MCF 10A (cell line): ENCODE results near the gene CIRBP. TPM values are rescaled to one million over a fixed set of nuclear protein-coding genes. Genes with fewer than 3 reads are reported as not detected.

Experiments used
- BruUV-seq: library from RNA; stranded (reverse); fragments of 400-500 nt; replicated peaks from 2 replicates; lab custom pipeline; 2021; lab: Mats Ljungman, UMichigan
- CTCF ChIA-PET: fragments of 300-600 bp; sonication (Branson Sonifier 250); formaldehyde crosslinking; extraction: SDS; loops from one replicate; lab custom pipeline; 2021; ENCODE audit warnings: antibody characterized with exemption, inconsistent platforms; lab: Yijun Ruan, JAX
- POLR2A ChIA-PET: fragments of 300-600, 350-650 bp; sonication (Branson Sonifier 250); formaldehyde crosslinking; extraction: SDS; loops from one replicate; lab custom pipeline; 2020; ENCODE audit warnings: antibody characterized with exemption, inconsistent platforms; lab: Yijun Ruan, JAX
- DNase-seq: peaks from one replicate; pipeline ENCODE4 v3.0.0-alpha.2; 2018; ENCODE audit not compliant: unreplicated experiment
- H3K27ac Mint-ChIP-seq: one replicate; pipeline ENCODE4 v1.8.0; 2022; ENCODE audit warnings: mild to moderate bottlenecking, low read depth, mixed read lengths; ENCODE audit not compliant: unreplicated experiment
- H3K27me3 Mint-ChIP-seq: one replicate; pipeline ENCODE4 v1.8.0; 2022; ENCODE audit warnings: mixed read lengths; ENCODE audit not compliant: insufficient read depth, unreplicated experiment
- H3K36me3 Mint-ChIP-seq: one replicate; pipeline ENCODE4 v1.8.0; 2022; ENCODE audit warnings: mild to moderate bottlenecking, moderate library complexity, mixed read lengths; ENCODE audit not compliant: insufficient read depth, unreplicated experiment
- H3K4me1 Mint-ChIP-seq: one replicate; pipeline ENCODE4 v1.8.0; 2022; ENCODE audit warnings: mixed read lengths; ENCODE audit not compliant: insufficient read depth, unreplicated experiment
- H3K4me3 Mint-ChIP-seq: one replicate; pipeline ENCODE4 v1.8.0; 2022; ENCODE audit warnings: mild to moderate bottlenecking, moderate library complexity, mixed read lengths; ENCODE audit not compliant: unreplicated experiment
- H3K9me3 Mint-ChIP-seq: one replicate; pipeline ENCODE4 v1.8.0; 2022; ENCODE audit warnings: mixed read lengths; ENCODE audit not compliant: unreplicated experiment
- CTCF ChIP-seq: fragments of 200-600 bp; IDR thresholded peaks from one replicate; pipeline ENCODE4 v1.8.0; 2022; ENCODE audit warnings: antibody characterized with exemption, mild to moderate bottlenecking; ENCODE audit not compliant: unreplicated experiment
- intact Hi-C: fragments of 100-400 bp; cut with micrococcal nuclease; formaldehyde crosslinking; loops from 2 replicates; pipeline ENCODE4 v1.14.1; 2022
- total RNA-seq: library from RNA; stranded (reverse); gene quantifications from 2 replicates; pipeline ENCODE4 v1.2.3, GENCODE V29; 2022

The CIRBP gene
- total RNA-seq, 1 experiment from 2014 or later, result 362 TPM

- ChIA-PET CTCF (interaction anchor here (0.5 to 4.9 kb wide), 7 partner anchors 11 to 167 kb away, joined by 3 to 144 read pairs (median 11); partner anchors contain the start of gene ATP5F1D), POLR2A (interaction anchor here (1.5 to 6.2 kb wide), 5 partner anchors 7 to 52 kb away, joined by 7 to 240 read pairs (median 21); partner anchors contain the start of genes ATP5F1D and FAM174C)
- Mint-ChIP-seq H3K27me3 (no peaks in the 10 kb centered on the region), H3K36me3 (peaks cover 45% of the 10 kb centered on the region), H3K27ac (no peak overlapping the region), H3K4me3 (peak overlapping the region; percentile 70), H3K4me1 (peaks cover 31% of the 10 kb centered on the region), H3K9me3 (no peaks in the 10 kb centered on the region)
- no TSS peak for BruUV-seq
- no peak for DNase-seq
- intact Hi-C loops, result no loop called here
- TF ChIP-seq CTCF, result no peak
These were observed 1.5 kb upstream of the CIRBP start for GRCh38 chr19:1267477-1268225.

DNA sequence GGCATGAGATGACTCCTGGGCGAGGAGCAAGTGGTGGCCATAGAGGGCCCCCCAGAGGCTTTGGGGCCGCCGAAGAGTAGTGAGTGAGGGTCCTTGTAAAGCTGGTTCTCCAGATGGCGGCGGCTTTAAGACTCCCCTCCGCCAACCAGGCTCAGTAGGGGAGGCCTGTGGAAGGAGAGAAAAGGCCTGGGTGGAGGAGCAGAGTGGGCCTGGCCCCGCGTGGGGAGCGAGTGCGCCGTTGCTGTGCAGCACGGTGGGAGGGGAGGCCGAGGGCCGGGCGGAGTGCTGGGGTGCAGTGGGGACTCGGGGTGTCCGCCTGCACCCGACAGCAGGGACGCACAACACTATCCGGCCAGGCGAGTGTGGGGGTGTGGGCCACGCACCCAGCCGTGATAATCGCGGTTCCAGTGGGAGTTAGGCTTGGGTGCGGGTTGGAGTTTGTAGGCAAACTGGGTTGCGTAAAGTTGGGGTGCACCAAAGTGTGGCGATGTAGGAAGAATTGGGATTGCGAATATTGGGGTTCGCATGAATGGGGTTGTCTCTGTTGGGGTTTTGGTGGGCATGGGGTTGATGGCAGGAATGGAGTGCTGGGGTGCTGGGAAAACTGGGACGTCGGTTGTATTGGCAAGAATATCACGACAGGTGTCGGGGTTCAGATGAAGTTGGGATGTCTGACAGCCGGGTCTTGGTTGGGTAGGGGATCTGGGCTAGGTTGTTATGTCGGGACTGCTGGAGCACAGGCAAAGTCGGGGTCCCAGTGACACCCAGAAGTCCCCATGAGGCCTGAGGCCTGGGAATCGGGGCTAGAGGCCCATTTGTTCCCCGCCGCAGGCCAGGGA is 687 bp upstream of the CIRBP start:
- H3K27ac Mint-ChIP-seq, result peak overlapping the region; percentile 89
- H3K9me3 Mint-ChIP-seq, result no peaks in the 10 kb centered on the region
- H3K4me3 Mint-ChIP-seq, result peak overlapping the region; percentile 84
- POLR2A ChIA-PET, result interaction anchor here (0.6 to 6.2 kb wide), 35 partner anchors 8 to 1097 kb away, joined by 3 to 240 read pairs (median 5); partner anchors contain the start of genes ARHGAP45, ATP5F1D, MED16 and NDUFS7
- no peak for TF ChIP-seq CTCF
- H3K4me1 Mint-ChIP-seq, result peaks cover 24% of the 10 kb centered on the region
- intact Hi-C loops, result no loop called here
- H3K36me3 Mint-ChIP-seq, result peaks cover 53% of the 10 kb centered on the region
- no peaks in the 10 kb centered on the region for H3K27me3 Mint-ChIP-seq
- no peak for DNase-seq
- BruUV-seq, result no TSS peak
- CTCF ChIA-PET, result interaction anchor here (0.5 to 4.9 kb wide), 5 partner anchors 23 to 168 kb away, joined by 3 to 144 read pairs (median 3); partner anchors contain the start of gene ATP5F1D

DNA sequence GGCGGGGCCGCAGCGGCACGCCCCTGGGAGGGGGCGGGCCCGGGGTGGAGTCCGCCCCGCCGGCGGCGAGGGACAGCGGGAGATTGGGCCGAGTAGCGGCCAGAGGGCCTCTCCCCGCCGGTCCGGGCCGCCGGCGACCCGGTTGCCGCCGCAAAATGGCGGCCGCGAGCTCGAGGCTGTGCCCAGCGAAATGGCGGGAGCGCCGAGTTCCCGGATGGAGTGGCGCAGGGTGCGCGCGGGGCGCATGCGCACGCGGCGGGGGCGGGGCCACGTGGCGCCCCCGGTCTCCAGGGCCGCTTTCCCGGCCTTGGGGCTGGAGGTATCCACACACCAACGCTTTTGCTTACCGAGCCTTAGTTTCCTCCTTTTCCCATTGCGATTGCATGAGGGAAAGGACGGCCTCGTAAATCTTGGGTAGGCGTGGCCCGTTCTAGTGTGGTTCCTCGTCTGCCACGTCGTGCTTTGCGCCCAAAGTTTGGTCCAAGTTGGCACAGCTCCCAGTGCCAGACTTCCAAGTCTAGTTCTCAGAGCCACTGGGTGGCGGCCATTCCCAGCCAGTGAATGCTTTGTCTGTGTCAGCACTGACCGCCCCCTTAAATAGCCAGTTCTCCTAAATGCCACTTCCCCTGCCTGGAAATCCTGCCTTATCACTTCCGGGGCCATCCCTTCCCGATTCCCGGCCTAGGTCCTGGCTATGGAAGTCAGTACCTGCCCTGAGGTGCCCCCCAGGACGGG is 513 bp downstream of the CIRBP start:
- no peak for TF ChIP-seq CTCF
- Mint-ChIP-seq H3K36me3 (peaks cover 65% of the 10 kb centered on the region), H3K27me3 (no peaks in the 10 kb centered on the region), H3K4me3 (peak overlapping the region; percentile 84), H3K27ac (peak overlapping the region; percentile 89), H3K4me1 (peaks cover 24% of the 10 kb centered on the region), H3K9me3 (no peaks in the 10 kb centered on the region)
- BruUV-seq, result TSS peak; percentile 58
- intact Hi-C loops, result loop anchor here (10.0 kb wide), 1 partner anchor 115 kb away; the partner anchor contains the start of gene NDUFS7
- POLR2A ChIA-PET, result interaction anchor here (0.7 to 6.2 kb wide), 36 partner anchors 8 to 1096 kb away, joined by 3 to 240 read pairs (median 5); partner anchors contain the start of genes ARHGAP45, ATP5F1D, CNN2 and GPX4
- CTCF ChIA-PET, result interaction anchor here (0.6 to 4.9 kb wide), 3 partner anchors 24 to 31 kb away, joined by 3 to 144 read pairs (median 3); no protein-coding TSS in a partner anchor
- DNase-seq, result peak; percentile 78
